ENCODE results near the gene AZIN2. TPM values are rescaled to one million over a fixed set of nuclear protein-coding genes. Genes with fewer than 3 reads are reported as not detected.

Gene AZIN2
- total RNA-seq, 1 experiment from 2014 or later = 0.39 TPM

DNA sequence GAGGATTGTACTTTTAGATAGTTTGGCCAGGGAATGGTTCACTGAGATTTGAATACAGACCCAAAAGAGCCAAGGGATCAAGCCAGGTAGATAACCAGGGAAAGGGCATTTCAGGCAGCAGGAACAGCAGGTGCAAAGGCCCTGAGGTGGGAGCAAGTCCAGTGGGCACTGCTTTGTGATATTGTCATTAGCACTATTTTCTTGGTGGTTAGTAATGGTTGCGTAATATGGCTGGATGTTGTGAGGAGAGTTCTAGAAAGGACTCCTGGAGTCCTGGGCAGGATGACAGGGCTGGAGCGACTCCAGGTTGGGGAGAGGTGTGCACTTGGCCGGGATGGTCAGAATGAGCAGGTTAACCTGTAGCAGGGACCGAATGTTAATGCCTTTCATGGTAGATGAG is 4.4 kb downstream of the AZIN2 start:
- no peaks in the 10 kb centered on the region for H3K79me1 ChIP-seq (ENCODE audit: insufficient read depth, low read depth, low read length, poor library complexity, severe bottlenecking)
- TF ChIP-seq, protein P1, sequence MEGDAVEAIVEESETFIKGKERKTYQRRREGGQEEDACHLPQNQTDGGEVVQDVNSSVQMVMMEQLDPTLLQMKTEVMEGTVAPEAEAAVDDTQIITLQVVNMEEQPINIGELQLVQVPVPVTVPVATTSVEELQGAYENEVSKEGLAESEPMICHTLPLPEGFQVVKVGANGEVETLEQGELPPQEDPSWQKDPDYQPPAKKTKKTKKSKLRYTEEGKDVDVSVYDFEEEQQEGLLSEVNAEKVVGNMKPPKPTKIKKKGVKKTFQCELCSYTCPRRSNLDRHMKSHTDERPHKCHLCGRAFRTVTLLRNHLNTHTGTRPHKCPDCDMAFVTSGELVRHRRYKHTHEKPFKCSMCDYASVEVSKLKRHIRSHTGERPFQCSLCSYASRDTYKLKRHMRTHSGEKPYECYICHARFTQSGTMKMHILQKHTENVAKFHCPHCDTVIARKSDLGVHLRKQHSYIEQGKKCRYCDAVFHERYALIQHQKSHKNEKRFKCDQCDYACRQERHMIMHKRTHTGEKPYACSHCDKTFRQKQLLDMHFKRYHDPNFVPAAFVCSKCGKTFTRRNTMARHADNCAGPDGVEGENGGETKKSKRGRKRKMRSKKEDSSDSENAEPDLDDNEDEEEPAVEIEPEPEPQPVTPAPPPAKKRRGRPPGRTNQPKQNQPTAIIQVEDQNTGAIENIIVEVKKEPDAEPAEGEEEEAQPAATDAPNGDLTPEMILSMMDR (conservative IDR thresholded peaks at IDR 0.05) = no peak
- H3K14ac ChIP-seq (ENCODE audit: insufficient read depth, low read length) = no peak overlapping the region
- H3T11ph ChIP-seq (ENCODE audit: low read length) = no peak overlapping the region
- peaks cover 27% of the 10 kb centered on the region for H3K27me3 ChIP-seq (ENCODE audit: insufficient read depth, low read length)
- no peak overlapping the region for H2BK20ac ChIP-seq (ENCODE audit: low read depth, low read length, poor library complexity, severe bottlenecking)
- no peak overlapping the region for H4K8ac ChIP-seq (replicated peaks; ENCODE audit: insufficient read length, low read depth, low read length)
- no peak overlapping the region for H3K23ac ChIP-seq (ENCODE audit: insufficient read length, low read depth, low read length)
- no CpG with 5 or more reads among the region's 4 CpGs for WGBS (ENCODE audit: extremely low coverage, insufficient read length, low lambda C conversion rate)
- H3K9me3 ChIP-seq (ENCODE audit: control insufficient read depth, low read depth, low read length) = no peaks in the 10 kb centered on the region
- Mint-ChIP-seq H3K27ac (no peak overlapping the region), H3K4me1 (peaks cover 21 to 23% of the 10 kb centered on the region in 2 experiments), H3K36me3 (ENCODE audit: insufficient read depth in 1 of 3, low read depth in 3 of 3) (no peaks in the 10 kb centered on the region; a peak in 2 of 7 replicates), H3K27me3 (ENCODE audit: low read depth) (peaks cover 65% of the 10 kb centered on the region), H3K9me3 (no peaks in the 10 kb centered on the region), H3K4me3 (no peak overlapping the region)
- H3K9ac ChIP-seq (ENCODE audit: extremely low read depth, insufficient read length, low read length) = no peak overlapping the region
- no peak overlapping the region for H3K18ac ChIP-seq (ENCODE audit: insufficient read length, low read depth, low read length)
- no peak overlapping the region for H3K27ac ChIP-seq (ENCODE audit: insufficient read length, low read depth, low read length)
- no peak overlapping the region for H2BK120ac ChIP-seq (ENCODE audit: low read depth, low read length, poor library complexity, severe bottlenecking)
- H3K4ac ChIP-seq (ENCODE audit: low read depth, low read length) = no peak overlapping the region
- H3K4me2 ChIP-seq (ENCODE audit: insufficient read depth, insufficient read length, low read length) = no peak overlapping the region
- peaks cover 9% of the 10 kb centered on the region for H3K23me2 ChIP-seq (ENCODE audit: insufficient read length, low read depth, low read length, poor library complexity, severe bottlenecking)
- H2BK12ac ChIP-seq (ENCODE audit: insufficient read length, low read depth, low read length) = no peak overlapping the region
- H3K79me2 ChIP-seq (ENCODE audit: insufficient read depth, low read length) = no peaks in the 10 kb centered on the region
- H2BK15ac ChIP-seq (ENCODE audit: low read depth, low read length) = no peak overlapping the region
- H2AK5ac ChIP-seq (ENCODE audit: insufficient read length, low read length) = no peak overlapping the region
- no peaks in the 10 kb centered on the region for H4K20me1 ChIP-seq (ENCODE audit: control insufficient read depth, insufficient read depth, insufficient read length)
- H4K5ac ChIP-seq (ENCODE audit: insufficient read length, low read depth, low read length) = no peak overlapping the region
- no peak overlapping the region for H2AFZ ChIP-seq (ENCODE audit: low read length)
- H3K56ac ChIP-seq (ENCODE audit: insufficient read length, low read depth, low read length) = no peak overlapping the region
- H4K91ac ChIP-seq (ENCODE audit: insufficient read length, low read depth, low read length) = no peak overlapping the region
- 0 out of 2 replicates have a peak, but pooled peaks cover 2% of the 10 kb centered on the region for H3K4me1 ChIP-seq (ENCODE audit: insufficient read depth, low read length)
- DNase-seq = no peak
- H2BK5ac ChIP-seq (ENCODE audit: insufficient read length, low read length) = no peak overlapping the region

All from H9 (cell line).